MM.1S (cell line): Measurements from ENCODE around the gene PHACTR4.

Source experiments
- EZH2 ChIP-seq: fragments of 300-600 bp; sonication (generic); optimal IDR thresholded peaks from 2 replicates; pipeline ENCODE3; 2017; ENCODE audit warnings: low read depth, mild to moderate bottlenecking, antibody characterized with exemption, low read length, mixed read lengths
- TF ChIP-seq, protein P1 (sequence below): fragments of 300-600 bp; sonication (generic); IDR thresholded peaks from 2 replicates; pipeline ENCODE4 v1.5.1; 2016; ENCODE audit warnings: antibody characterized with exemption, low read length, mixed read lengths

- TF ChIP-seq, protein P1, sequence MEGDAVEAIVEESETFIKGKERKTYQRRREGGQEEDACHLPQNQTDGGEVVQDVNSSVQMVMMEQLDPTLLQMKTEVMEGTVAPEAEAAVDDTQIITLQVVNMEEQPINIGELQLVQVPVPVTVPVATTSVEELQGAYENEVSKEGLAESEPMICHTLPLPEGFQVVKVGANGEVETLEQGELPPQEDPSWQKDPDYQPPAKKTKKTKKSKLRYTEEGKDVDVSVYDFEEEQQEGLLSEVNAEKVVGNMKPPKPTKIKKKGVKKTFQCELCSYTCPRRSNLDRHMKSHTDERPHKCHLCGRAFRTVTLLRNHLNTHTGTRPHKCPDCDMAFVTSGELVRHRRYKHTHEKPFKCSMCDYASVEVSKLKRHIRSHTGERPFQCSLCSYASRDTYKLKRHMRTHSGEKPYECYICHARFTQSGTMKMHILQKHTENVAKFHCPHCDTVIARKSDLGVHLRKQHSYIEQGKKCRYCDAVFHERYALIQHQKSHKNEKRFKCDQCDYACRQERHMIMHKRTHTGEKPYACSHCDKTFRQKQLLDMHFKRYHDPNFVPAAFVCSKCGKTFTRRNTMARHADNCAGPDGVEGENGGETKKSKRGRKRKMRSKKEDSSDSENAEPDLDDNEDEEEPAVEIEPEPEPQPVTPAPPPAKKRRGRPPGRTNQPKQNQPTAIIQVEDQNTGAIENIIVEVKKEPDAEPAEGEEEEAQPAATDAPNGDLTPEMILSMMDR: no peak
- TF ChIP-seq EZH2: no peak
These were observed 26.1 kb upstream of the PHACTR4 start for GRCh38 chr1:28343405-28343804.
